K562 (cell line): ENCODE results near the gene POMZP3.
"Not testable (repeated sequence)": the region's sequence is repeated elsewhere in the genome, so short reads cannot be mapped to it uniquely, and the experiment has no call there.

Source experiments
- BHLHE40 ChIP-seq: IDR thresholded peaks from 2 replicates; pipeline ENCODE4 v1.6.1; 2011; ENCODE audit warnings: low read length, improper control_type of control experiment
- ETV1 ChIP-seq: fragments of 450-650 bp; conservative IDR thresholded peaks from 2 replicates; pipeline ENCODE4 v1.6.1; 2016; ENCODE audit warnings: missing genetic modification characterization, control low read depth, low read depth, missing compliant biosample characterization
- POLR2A ChIP-seq: fragments of 450-650 bp; conservative IDR thresholded peaks from 2 replicates; pipeline ENCODE4 v1.6.1; 2016
- POLR2AphosphoS5 ChIP-seq: IDR thresholded peaks from 2 replicates; pipeline ENCODE4 v1.6.1; 2011; ENCODE audit warnings: mild to moderate bottlenecking, low read depth, low read length, moderate library complexity; ENCODE audit not compliant: control insufficient read depth, insufficient read depth
- ZNF274 ChIP-seq: IDR thresholded peaks from 2 replicates; pipeline ENCODE4 v1.6.1; 2011; ENCODE audit warnings: low read depth, mild to moderate bottlenecking, low read length, moderate library complexity, borderline replicate concordance
- TF ChIP-seq, protein P1 (sequence below): IDR thresholded peaks from 3 replicates; pipeline ENCODE4 v1.6.1; 2011; ENCODE audit warnings: borderline replicate concordance, mild to moderate bottlenecking; ENCODE audit not compliant: insufficient read length, insufficient read depth

DNA sequence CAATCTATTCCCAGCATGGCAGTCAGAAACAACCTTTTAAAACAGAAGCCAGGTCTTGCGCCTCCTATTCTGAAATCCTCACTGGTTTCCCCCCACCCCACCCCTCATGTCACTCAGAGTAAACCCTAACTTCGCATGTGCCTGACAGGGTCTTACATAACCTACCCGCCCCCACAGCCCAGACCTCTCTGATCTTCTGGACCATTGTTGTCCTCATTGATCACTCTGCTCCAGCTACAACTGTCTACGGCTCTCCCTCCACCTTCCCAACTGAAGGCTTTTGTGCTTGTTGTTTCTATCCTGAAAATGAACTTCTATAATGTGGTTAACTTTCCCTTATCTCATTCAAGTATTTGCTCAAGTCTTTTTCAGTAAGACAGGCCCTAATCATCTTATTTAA lies 66.9 kb downstream of the POMZP3 start:
- not testable (repeated sequence) for TF ChIP-seq BHLHE40; ZNF274; ETV1 (tag); POLR2AphosphoS5; POLR2A
- TF ChIP-seq, protein P1, sequence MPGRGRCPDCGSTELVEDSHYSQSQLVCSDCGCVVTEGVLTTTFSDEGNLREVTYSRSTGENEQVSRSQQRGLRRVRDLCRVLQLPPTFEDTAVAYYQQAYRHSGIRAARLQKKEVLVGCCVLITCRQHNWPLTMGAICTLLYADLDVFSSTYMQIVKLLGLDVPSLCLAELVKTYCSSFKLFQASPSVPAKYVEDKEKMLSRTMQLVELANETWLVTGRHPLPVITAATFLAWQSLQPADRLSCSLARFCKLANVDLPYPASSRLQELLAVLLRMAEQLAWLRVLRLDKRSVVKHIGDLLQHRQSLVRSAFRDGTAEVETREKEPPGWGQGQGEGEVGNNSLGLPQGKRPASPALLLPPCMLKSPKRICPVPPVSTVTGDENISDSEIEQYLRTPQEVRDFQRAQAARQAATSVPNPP: not testable (repeated sequence)
